ENCODE results near the gene KDM8.

The KDM8 gene

DNA sequence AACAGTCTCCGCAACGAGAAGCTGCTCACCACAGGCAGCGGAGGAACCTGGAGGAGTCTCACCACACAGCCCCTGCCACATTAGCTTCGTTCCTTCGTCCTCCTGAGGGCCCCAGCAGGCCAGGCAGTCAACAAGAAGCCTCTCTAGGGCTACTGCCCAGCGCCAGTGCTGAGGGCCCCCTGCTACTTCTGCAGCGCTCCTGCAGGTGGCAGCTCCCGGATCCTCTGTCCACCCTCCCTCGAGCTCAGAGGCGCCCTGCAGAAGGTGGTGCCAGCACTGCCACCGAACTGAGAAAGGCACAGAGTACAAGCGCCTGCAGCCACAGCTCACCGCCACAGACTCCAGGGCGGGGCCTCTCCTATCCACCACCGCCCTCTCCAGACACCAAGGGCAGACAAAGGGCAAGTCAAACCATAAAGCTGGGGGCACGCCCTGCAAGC is 27.3 kb downstream of the KDM8 start:
- DNase-seq (ENCODE audit: low spot score): no peak

- no peak for DNase-seq (ENCODE audit: low spot score)
Measured at GRCh38 chr16:27231692-27232060, 28.4 kb downstream of the KDM8 start.

- DNase-seq (ENCODE audit: low spot score): no peak
Measured at GRCh38 chr16:27232061-27232900, 29.0 kb downstream of the KDM8 start.

DNA sequence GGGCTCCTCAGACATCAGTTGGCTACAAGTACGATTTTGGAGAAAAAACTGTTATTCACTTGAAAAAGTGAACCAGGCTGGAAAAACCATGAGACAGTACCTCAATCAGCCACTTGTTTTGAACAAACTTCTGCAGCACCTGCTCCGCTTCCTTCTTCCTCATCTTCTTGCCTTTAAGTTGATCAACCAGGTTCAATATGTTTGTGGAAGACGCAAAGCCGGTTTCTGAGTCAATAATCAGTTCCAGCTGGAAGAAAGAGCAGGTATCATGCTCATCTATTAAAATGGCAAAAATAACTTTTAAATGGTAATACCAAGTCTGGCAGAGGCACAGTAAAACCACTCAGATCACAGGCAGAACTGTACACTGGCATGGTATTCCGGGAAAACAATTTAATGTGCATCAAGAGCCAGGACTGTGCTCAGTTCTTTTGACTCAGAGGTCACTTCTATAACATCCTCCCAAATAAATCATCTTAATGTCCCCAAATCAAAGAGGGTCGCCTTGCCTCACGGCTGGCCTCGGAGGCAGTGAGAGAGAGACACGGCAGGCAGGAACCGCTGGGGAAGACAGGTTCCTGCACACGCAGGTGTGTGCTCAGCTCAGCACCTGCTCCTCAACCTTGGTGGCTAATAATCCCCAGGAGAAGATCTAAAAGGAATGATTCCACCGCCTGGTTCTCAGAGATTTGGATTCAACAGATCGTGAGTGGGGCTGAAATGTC is 29.7 kb downstream of the KDM8 start:
- DNase-seq (ENCODE audit: low spot score): no peak

- DNase-seq (ENCODE audit: low spot score): no peak
Measured at GRCh38 chr16:27233731-27234130, 30.4 kb downstream of the KDM8 start.

DNA sequence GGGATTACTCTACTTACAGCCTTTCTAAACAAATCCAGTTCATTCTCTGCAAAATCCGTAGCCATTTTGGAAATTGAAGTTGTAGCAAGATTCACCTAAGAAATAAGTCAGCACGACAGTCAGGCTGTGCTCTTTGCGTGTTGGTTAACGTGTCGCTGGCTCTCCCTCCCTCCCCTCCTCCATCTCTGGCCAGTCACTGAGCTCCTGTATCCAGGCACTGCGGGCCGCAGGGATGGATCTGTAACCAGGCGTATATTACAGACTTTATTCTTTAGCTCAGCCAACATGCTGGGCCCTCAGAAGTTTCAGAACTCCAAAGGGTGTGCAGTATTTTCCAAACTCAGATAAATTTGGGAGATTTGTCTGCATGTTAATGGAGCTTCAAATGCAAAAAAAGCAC is 30.8 kb downstream of the KDM8 start:
- DNase-seq (ENCODE audit: low spot score): no peak

DNA sequence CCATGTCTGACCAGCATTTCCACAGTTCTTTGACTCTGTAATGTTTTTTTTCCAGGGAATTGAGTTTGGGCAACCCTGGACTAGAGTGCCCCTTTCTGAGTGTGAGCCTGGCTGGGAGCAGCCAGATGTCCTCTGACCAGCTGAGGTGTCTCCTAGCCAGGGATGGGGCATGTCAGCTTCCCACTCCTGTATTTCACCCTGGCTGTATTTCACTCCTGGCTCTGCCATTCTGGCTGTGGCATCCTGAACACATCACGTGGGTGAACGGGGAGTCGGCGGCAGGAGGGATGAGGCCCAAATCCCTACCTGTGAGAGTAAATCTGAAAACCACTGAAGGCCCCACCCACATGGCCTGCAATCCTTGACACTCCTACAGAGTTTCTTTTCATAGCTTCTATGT is 31.3 kb downstream of the KDM8 start:
- no peak for DNase-seq (ENCODE audit: low spot score)

- no peak for DNase-seq (ENCODE audit: low spot score)
Measured at GRCh38 chr16:27235055-27235937, 32.0 kb downstream of the KDM8 start.

GRCh38 chr16:27235938-27236245 is 32.6 kb downstream of the KDM8 start:
- no peak for DNase-seq (ENCODE audit: low spot score)

DNA sequence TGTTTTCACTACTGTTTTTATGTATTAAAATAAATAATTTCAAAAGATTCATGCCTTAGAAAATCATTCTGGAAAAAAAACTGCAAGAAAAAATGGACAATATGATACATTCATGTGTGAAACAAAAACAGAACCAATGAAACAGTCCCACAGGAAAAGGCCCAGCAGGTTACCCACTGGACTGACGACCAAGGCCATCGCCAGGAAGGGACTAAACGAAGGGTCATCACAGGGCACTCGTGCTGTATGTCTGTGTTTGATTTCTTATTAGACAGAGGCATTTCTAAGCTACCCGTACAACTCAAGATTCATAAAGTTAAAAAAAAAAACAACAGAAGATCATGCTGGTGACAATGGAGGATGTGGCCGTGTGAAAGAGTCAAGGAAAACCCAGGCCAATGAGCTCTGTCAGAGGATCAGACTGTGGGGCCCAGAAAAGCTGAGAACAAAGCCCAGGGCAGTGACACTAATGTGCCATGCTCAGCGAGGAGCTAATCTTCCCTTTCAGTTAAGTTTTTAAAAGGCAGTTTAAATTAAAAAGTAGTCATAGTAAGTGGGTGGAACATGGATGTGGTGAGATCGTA is 33.4 kb downstream of the KDM8 start:
- no peak for DNase-seq (ENCODE audit: low spot score)

DNA sequence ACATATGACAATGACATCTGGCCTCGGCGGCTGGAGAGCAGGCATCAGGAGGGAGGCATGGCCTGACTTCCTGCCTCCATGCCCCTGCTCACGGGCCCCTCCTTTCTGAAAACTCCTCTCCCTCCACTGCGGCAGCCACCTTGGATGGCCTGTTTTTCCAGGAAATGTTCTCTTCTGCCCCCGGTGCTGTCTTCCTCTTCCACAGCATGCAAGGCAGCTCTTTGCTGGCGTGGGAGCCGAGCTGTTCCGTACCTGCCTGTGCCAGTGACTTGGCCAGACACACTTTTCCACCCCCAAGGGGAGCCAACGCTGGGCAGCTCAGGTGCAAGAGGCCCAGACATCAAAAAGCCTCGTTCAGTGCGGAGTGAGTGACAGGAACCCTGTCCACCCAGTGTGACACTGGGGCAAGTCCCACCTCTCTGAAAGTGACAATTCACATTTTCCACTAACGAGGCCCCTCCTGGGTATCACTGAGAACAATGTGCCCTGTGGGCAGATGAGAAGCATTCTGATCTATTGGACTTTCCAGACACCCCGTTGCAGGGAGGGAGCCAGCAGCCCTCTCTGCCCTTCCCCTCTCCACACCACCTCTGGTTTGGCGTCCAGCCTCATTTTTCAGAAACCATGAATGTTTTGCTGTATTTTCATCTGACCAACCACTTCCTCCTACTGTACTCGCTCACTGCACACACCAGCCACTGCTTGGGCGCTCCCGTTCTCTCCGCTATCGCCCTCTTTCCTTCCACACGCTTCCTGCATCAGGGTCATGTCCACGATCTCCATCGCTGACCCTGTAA is 34.1 kb downstream of the KDM8 start:
- DNase-seq (ENCODE audit: low spot score): no peak

- DNase-seq (ENCODE audit: low spot score): no peak
Measured at GRCh38 chr16:27238016-27238587, 34.8 kb downstream of the KDM8 start.

- no peak for DNase-seq (ENCODE audit: low spot score)
Measured at GRCh38 chr16:27238591-27238990, 35.3 kb downstream of the KDM8 start.

GRCh38 chr16:27239026-27239425 is 35.7 kb downstream of the KDM8 start:
- no peak for DNase-seq (ENCODE audit: low spot score)

- DNase-seq (ENCODE audit: low spot score): no peak
Measured at GRCh38 chr16:27239906-27240655, 36.8 kb downstream of the KDM8 start.

- no peak for DNase-seq (ENCODE audit: low spot score)
Measured at GRCh38 chr16:27240948-27241531, 37.7 kb downstream of the KDM8 start.

DNA sequence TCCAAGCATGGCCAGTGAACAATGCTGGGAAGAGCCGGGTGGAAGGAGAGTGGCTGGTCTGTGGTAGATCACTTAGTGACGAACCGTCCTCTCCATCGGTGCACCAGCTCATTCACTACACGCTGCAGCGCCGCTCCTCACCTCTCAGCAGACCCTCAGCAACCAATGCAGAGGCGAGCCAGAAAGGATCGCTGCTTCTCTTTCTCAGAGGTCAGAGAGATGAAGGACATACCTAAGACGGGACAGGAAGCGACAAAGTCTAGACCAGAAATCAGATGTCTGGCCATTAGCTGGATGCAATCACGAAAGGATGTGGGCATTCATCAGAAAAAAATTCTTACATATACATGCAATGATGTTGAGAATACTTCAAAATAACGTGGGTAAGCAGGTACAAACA is 38.3 kb downstream of the KDM8 start:
- no peak for DNase-seq (ENCODE audit: low spot score)

- DNase-seq (ENCODE audit: low spot score): no peak
Measured at GRCh38 chr16:27242398-27242797, 39.1 kb downstream of the KDM8 start.

GRCh38 chr16:27242868-27243590 is 39.7 kb downstream of the KDM8 start:
- DNase-seq (ENCODE audit: low spot score): no peak
